ENCODE data around the gene PYGM.

DNA sequence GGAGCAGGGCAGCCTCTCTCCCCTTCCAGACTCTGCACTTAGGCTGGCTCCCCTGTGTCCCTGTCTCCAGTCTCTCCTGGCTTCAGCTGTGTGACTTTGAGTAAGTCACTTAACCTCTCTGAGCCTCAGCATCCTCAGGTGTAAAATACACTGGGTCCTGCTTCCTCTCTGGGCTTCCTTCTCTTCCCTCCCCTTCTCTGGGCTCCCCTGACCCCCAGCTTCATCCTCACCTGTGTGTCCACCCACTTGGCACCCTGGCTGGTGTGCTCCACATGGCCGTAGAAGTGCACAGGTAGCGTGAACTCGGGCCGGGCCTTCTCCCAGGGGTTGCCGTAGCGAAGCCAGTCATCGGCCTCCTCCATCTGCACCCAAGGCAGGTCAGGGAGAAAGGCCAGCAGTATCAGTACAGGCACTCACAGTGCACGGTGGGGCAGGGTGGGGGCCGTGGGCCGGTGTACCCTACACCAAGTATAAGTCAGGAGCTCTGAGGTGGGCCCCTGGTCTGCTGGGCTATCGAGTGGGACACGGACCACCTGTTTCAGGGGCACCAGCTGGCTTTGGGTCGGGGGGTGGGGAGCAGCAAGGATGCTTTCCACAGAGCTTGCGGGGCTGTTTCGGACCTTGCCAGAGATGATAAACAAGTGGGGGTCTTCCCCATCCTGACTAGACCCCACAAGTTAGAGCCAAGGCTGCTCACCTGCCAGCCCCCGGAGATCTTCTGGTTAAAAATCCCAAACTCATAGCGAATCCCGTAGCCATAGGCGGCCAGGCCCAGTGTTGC is 2.0 kb downstream of the PYGM start:
- TF ChIP-seq POLR2A (IDR thresholded peaks at IDR 0.05; ENCODE audit: low read length) (no peak), GATA1 (IDR thresholded peaks at IDR 0.05; ENCODE audit: low read depth, low read length) (no peak)

Measured in erythroblast (primary cell).